Inflammatory macrophage (primary cell): ENCODE results near the gene PPP1R3C.

ENCODE experiments used
- DNase-seq, 2 donors: peaks; one replicate each; pipeline ENCODE4 v3.0.0-alpha.2; 2020 to 2022

Gene PPP1R3C

DNA sequence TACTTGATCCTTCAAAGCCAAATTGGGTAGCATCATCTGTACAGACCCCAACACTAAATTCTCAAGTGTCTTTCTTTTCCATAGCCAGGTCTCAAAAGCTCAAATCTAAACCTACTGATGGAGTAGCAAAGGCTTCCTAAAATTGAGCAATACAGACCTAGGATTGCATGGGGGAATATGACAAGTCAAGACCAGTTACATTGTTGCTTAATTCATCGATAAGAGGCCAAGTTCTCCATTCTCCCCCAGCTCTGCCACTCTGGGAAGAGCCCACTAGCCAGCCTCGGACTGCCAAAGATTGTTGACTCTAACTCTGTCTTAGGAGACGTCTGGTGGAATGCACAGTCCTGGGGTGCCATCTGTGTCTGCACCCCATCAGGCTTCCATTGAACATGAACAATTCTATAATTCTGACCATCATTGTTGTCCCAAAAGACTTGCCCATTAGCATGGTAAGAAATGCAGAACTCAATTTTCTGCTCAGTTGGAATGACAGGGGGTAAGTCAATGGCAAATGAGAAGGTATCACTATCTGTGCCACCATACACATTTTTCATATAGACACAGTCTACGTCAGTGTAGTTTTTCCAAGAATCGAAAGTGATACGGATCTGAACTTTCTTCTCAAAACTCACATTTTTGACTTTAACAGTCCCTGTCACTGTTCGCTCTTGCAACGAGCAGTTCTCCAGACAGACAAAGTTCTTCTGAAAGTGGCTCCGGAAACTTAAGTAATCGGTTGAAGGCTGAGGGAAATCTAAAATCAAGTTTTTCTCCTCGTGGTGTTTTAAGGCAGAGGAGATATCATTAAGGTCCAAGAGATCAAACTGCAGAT lies 2.9 kb downstream of the PPP1R3C start:
- no peak for DNase-seq

DNA sequence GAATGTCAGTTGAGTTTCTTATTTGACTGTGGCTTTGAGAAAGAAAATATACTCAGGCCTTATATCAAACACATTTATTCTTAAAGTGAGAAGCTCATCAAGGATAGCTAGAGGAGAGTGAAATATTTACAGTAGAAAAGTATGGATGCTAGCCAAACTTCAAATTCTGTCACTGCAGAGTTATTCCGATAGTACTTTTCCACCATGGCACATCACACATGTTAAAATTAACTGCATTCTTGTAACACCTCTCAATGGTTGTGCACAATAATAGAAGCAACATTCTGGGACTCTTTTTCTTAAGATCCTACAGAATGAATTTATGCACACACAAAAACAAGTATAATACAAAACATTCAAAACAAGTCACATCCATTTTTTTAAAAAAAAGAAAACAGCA lies 4.5 kb downstream of the PPP1R3C start:
- DNase-seq, result no peak

GRCh38 chr10:91627344-91628102 lies 5.3 kb downstream of the PPP1R3C start:
- no peak for DNase-seq

DNA sequence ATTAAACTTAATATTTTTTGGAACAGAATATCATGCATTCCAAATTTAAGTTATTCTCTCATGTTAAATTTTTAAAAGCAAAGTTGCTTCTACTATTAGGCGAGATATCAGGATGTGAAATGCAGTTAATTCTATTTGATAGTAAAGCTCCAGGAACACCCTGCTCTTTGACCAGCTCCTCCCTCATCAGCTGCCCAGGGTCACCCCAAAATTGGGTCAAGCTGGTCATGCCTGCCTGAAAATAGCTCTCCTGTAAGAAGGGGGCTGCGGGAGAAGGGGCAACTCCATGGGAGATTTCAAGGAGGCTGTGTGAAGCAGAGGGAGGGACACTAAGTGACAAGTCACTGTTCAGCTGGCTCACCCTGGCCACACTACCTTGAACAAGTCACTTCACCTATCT lies 5.9 kb downstream of the PPP1R3C start:
- DNase-seq, result no peak

GRCh38 chr10:91624633-91625032 lies 8.2 kb downstream of the PPP1R3C start:
- DNase-seq, result no peak

GRCh38 chr10:91622601-91623000 lies 10.3 kb downstream of the PPP1R3C start:
- DNase-seq, result no peak

DNA sequence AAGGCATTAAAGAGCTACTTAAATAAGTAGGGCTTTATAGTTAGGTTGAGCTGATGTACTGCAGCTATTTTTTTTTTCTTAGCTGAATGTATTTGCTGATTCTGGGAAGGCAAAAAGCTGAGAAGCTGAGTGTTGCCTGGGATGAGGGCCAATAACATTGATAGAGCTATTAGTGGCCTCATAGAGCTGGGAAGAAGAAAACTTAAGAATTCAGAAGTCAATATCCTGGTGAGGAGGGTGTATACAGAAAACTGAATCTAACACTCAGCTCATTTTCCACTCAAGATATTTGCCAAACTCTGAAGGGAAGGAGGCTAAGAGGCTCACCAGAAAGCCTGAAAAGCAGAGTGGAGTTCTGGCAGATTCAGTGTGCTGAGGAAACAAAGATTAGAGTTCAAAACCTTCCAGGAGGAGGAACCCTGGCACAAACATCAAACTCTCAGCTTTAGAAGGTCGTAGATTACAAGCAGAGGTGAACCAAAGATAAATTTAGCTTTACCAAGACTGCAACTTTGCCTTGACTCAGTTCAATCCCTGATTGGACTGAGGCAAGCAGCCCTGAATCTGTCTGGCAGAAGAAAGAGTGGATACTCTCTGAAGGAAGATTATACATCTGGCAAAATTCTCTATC lies 11.3 kb downstream of the PPP1R3C start:
- no peak for DNase-seq

DNA sequence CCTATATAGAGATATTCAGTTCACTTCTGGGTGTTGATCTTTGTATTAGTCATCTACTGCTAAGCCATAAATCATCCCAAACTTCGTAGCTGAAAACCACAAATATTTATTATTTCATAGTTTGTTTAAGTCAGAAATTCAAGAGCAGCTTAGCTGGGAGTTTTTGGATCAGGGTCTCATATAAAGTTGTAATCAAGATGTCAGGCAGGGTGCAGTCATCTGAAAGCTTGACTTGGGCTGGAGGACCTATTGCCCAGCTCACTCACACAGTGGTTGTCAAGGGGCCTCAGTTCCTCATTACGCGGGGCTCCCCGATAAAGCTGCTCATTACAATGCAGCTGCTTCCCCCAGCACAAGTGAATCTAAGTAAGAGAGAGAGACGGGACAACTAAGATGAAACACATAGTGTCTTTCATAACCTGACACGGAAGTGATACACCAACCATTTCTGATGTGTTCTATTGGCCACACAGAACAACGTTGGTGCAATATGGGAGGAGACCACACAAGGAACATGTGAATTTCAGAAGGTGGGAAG lies 15.7 kb downstream of the PPP1R3C start:
- no peak for DNase-seq

- no peak for DNase-seq
These were observed 16.7 kb downstream of the PPP1R3C start for GRCh38 chr10:91616137-91616536.

DNA sequence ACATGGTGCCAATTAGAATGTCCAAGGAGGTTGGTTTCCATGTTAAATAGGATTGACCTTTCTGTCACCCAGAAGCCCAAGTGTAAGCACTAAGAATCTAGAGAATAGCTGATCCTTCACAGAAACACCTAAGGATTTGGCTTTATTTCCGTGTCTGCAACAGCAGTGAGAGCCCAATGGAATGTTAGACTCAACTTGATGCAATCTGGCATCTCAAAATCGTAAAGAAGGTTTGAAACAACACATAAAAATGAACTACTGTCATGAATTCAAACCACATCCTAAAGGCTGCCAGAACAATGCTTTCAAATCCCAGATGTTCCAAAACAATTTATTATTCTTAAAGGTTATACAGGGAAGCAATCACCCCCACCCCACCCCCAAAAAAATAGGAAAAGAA lies 18.6 kb downstream of the PPP1R3C start:
- no peak for DNase-seq

DNA sequence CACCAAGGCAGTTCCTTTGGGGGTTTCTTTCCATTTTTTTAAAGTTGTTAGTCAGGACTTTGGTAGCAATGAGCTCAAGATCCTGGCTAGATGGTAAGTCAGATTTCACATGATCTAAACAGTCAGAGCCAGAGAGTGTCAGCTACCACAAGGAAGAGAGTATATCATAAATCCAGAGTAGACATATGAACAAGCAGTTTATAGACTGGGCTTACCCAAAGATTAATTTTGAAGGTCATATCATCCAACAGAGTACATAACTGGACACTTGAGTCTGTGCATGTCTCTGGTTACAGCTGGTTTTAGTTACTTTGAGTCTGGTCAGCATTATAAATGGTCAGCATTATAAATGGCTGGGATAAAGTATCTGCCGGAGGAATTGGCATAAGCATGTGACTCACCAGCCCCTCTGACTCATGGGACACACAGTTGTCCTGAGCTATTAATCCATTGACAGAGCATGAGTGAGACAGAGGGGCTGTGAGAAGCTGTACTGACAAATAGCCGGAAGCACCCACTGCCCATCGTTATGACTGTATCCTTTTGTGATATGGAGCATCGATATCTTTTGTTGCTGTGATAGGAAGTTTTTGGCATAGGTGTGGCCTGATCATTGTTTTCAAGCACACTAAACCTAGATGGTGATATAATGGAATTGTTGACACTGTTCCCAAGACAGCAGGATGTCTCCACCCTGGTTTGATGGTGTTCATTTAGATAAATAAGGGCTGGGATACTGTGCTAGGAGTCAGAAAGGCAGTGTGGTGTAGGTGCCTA lies 19.3 kb downstream of the PPP1R3C start:
- no peak for DNase-seq

DNA sequence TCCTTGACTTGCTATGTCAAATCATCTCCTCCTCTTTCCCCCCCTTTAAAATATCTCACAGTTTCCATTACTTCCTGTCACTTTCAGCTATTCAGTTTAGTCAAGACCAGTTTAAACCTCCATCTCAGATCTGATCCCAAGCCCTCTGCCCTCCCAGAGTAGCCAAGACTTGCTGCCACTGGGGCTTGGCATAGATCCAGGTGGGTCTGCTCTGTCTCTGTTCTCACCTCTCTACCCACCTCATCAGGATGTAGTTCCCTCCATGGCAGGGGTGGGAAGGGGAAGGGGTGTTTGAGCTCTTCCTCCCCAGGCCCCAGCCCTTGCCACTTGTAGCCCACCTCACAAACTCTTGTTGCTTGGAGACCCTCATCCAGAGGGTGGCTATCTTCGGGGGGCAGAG lies 22.0 kb downstream of the PPP1R3C start:
- no peak for DNase-seq

DNA sequence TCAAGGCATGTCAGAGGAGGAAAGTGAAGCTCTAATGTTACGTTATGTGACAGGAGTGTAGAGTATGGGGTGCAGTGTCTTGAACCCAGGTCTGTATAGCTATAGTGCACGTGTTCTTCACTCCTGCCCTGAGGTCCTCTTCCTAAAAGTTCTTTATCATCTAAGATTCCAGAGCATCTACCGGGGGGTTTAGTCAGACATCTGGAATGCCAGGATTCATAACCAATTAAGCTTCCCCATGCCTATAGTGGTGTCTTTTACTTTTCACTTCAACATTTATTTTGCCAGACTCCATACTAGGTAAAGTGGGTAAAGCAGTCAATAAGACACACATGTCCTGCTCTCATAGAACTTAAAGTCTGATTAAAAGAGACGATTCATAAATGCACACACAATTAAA lies 22.4 kb downstream of the PPP1R3C start:
- DNase-seq, result no peak

DNA sequence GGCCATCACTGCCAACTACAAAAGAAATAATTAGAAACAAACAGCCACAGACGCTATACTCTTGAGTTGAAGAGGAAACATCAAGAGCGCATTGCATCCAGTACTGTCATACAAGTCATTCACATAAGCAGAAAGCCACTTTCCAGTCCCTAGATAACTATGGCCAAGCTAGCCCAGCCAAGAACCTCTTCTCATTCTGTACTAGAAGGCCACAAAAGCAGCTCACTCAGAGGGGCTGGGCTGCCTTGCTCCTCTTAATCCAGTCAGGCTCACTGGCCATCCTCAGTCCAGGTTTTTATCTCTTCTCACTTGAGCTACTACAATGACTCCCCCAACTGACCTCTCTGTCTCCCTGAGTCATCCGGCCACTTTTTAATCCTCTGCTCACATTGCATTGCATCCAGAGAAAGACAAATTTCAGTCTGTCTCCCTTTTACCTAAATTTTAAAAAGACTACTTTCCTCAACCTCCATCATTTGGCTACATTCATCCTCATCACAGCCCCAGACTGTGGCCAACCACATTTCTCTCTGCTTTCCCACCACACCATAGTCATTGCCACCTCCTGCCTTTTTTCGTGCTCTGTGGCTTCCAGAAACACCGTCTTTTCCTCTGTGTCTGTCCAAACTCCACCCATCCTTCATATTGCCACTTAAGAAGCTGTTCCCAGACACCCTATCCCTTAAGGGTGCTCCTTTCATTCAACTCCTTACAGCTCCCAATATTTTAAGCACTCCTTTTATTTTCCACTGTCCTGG lies 25.0 kb downstream of the PPP1R3C start:
- no peak for DNase-seq

DNA sequence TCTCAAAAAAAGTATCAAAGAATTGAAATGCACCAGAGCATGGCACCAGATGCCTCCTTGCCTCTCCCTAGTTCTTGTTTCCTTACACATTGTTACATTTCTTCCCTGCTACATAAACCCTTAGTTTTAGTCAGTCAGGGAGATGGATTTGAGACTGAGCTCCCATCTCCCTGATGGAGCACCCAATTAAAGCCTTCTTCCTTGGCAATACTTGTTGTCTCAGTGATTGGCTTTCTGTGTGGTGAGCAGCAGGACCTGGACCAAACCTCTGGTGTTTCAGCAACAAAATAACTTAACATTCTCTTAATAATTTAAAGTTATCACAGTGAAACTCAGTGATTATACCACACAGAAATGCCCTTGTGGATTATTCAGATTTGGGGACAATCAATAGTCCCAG lies 26.9 kb downstream of the PPP1R3C start:
- no peak for DNase-seq

- no peak for DNase-seq
These were observed 28.0 kb downstream of the PPP1R3C start for GRCh38 chr10:91604553-91605534.

- no peak for DNase-seq
These were observed 28.9 kb downstream of the PPP1R3C start for GRCh38 chr10:91603931-91604331.

GRCh38 chr10:91602868-91603568 lies 29.9 kb downstream of the PPP1R3C start:
- DNase-seq, result no peak

- no peak for DNase-seq
These were observed 30.4 kb downstream of the PPP1R3C start for GRCh38 chr10:91602449-91602848.

DNA sequence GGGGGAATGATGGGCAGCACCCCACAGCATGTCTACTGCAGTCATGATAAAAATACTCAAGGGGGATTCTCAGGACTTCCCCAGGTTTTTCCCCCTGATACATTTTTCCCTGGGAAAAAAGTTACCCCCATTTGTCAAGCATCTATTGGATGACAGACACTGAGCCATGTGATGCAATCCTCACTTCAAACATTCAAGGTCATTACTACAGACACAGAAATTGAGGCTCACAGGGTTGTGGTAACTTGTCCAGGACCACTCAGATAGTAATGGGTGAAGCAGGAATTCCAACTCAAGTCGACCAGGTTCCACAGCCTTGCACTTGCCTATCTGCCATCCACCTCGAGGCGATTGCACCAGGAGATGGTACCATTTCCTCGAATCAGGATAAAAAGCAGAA lies 31.7 kb downstream of the PPP1R3C start:
- no peak for DNase-seq
